IMR-90 (cell line): ENCODE measurements around the gene CREBBP. TPM values are rescaled to one million over a fixed set of nuclear protein-coding genes. Genes with fewer than 3 reads are reported as not detected.

Source experiments
- ATAC-seq: fragments of 200-7000 bp; cut with Tn5 transposase; 2 replicates; pipeline ENCODE4 v1.9.1; 2020; ENCODE audit warnings: low read depth, mild to moderate bottlenecking, moderate library complexity
- BruUV-seq: library from RNA; stranded (reverse); fragments of 400-500 nt; replicated peaks from 2 replicates; lab custom pipeline; 2021; lab: Mats Ljungman, UMichigan
- CTCF ChIA-PET: fragments of 300-600 bp; formaldehyde crosslinking; extraction: SDS; loops from one replicate; lab custom pipeline; 2021; ENCODE audit warnings: antibody characterized with exemption; lab: Yijun Ruan, JAX
- POLR2A ChIA-PET: fragments of 300-600 bp; sonication (Branson Sonifier 250); formaldehyde crosslinking; loops from one replicate; lab custom pipeline; 2022; ENCODE audit warnings: antibody characterized with exemption; ENCODE audit not compliant: unreplicated experiment; lab: Charles Lee
- DNase-seq: peaks from one replicate; pipeline ENCODE4 v3.0.0; 2013
- H2AFZ ChIP-seq: replicated peaks from 2 replicates; pipeline ENCODE3; 2013; ENCODE audit warnings: low read length, mild to moderate bottlenecking; ENCODE audit not compliant: poor library complexity
- H2AK5ac ChIP-seq: 2 replicates; pipeline ENCODE4 v1.6.1; 2013; ENCODE audit warnings: low read depth, low read length, inconsistent platforms
- H2AK9ac ChIP-seq: replicated peaks from 2 replicates; pipeline ENCODE3; 2013; ENCODE audit warnings: mild to moderate bottlenecking, low read depth, low read length, moderate library complexity; ENCODE audit not compliant: poor library complexity
- H2BK120ac ChIP-seq: 2 replicates; pipeline ENCODE4 v1.6.1; 2013; ENCODE audit warnings: low read depth, low read length, inconsistent platforms
- H2BK15ac ChIP-seq: 3 replicates; pipeline ENCODE4 v1.6.1; 2013; ENCODE audit warnings: low read depth, low read length, inconsistent platforms
- H2BK20ac ChIP-seq: 2 replicates; pipeline ENCODE4 v1.6.1; 2013; ENCODE audit warnings: low read depth, mild to moderate bottlenecking, inconsistent platforms, low read length, moderate library complexity
- H2BK5ac ChIP-seq: 2 replicates; pipeline ENCODE4 v1.6.1; 2013; ENCODE audit warnings: mild to moderate bottlenecking, low read depth, low read length, inconsistent platforms; ENCODE audit not compliant: poor library complexity, severe bottlenecking
- H3K14ac ChIP-seq: replicated peaks from 2 replicates; pipeline ENCODE4 v1.6.1; 2013; ENCODE audit warnings: low read depth, low read length, inconsistent platforms
- H3K18ac ChIP-seq: 2 replicates; pipeline ENCODE4 v1.6.1; 2013; ENCODE audit warnings: low read depth, low read length, control low read depth
- H3K23ac ChIP-seq: 2 replicates; pipeline ENCODE4 v1.6.1; 2013; ENCODE audit warnings: low read depth, low read length, inconsistent platforms
- H3K27ac ChIP-seq: 2 replicates; pipeline ENCODE4 v1.5.1; 2013; ENCODE audit warnings: mild to moderate bottlenecking, control low read depth, low read length; ENCODE audit not compliant: insufficient read depth
- H3K27me3 ChIP-seq: 2 replicates; pipeline ENCODE4 v1.6.1; 2013; ENCODE audit warnings: low read length; ENCODE audit not compliant: control insufficient read depth, insufficient read depth
- H3K36me3 ChIP-seq: 2 replicates; pipeline ENCODE4 v1.6.1; 2013; ENCODE audit warnings: low read length, mixed read lengths; ENCODE audit not compliant: control insufficient read depth, insufficient read depth
- H3K4ac ChIP-seq: 2 replicates; pipeline ENCODE4 v1.6.1; 2013; ENCODE audit warnings: low read depth, low read length, inconsistent platforms
- H3K4me1 ChIP-seq: 2 replicates; pipeline ENCODE4 v1.6.1; 2013; ENCODE audit warnings: low read length, mixed read lengths; ENCODE audit not compliant: control insufficient read depth, insufficient read depth
- H3K4me2 ChIP-seq: 2 replicates; pipeline ENCODE4 v1.6.1; 2013; ENCODE audit warnings: low read depth, mild to moderate bottlenecking, control low read depth, low read length, moderate library complexity
- H3K4me3 ChIP-seq: 2 replicates; pipeline ENCODE4 v1.5.1; 2013; ENCODE audit warnings: low read depth, mild to moderate bottlenecking, control low read depth, low read length, moderate library complexity; ENCODE audit not compliant: insufficient read depth
- H3K56ac ChIP-seq: 2 replicates; pipeline ENCODE4 v1.6.1; 2013; ENCODE audit warnings: low read length, inconsistent platforms; ENCODE audit not compliant: insufficient read depth; ENCODE audit errors: extremely low read depth
- H3K79me1 ChIP-seq, 2 experiments: 2 replicates each; pipeline ENCODE4 v1.6.1; 2013; ENCODE audit warnings: low read length in 2 of 2, inconsistent platforms in 1 of 2, low read depth in 1 of 2
- H3K9ac ChIP-seq: 2 replicates; pipeline ENCODE4 v1.6.1; 2013; ENCODE audit warnings: low read depth, low read length, control low read depth
- H3K9me1 ChIP-seq: 2 replicates; pipeline ENCODE4 v1.6.1; 2013; ENCODE audit warnings: low read length, inconsistent platforms; ENCODE audit not compliant: insufficient read depth
- H3K9me3 ChIP-seq: 2 replicates; pipeline ENCODE4 v1.6.1; 2013; ENCODE audit warnings: low read length; ENCODE audit not compliant: control insufficient read depth, insufficient read depth
- H4K20me1 ChIP-seq: 2 replicates; pipeline ENCODE4 v1.6.1; 2013; ENCODE audit warnings: low read length, inconsistent platforms; ENCODE audit not compliant: insufficient read depth
- H4K5ac ChIP-seq: 2 replicates; pipeline ENCODE4 v1.6.1; 2013; ENCODE audit warnings: mild to moderate bottlenecking, low read depth, low read length, control low read depth
- H4K8ac ChIP-seq, 2 experiments: 2 replicates each; pipeline ENCODE4 v1.6.1; 2013; ENCODE audit warnings: low read depth in 2 of 2, low read length in 2 of 2, control low read depth in 1 of 2, inconsistent platforms in 1 of 2
- H4K91ac ChIP-seq: 2 replicates; pipeline ENCODE4 v1.6.1; 2013; ENCODE audit warnings: low read depth, low read length, inconsistent platforms; ENCODE audit not compliant: insufficient read depth
- BHLHE40 ChIP-seq: fragments of 150-350 bp; IDR thresholded peaks from 2 replicates; pipeline ENCODE4 v1.6.1; 2016; ENCODE audit warnings: mild to moderate bottlenecking, low read depth, low read length
- CEBPB ChIP-seq: IDR thresholded peaks from 2 replicates; pipeline ENCODE4 v1.6.1; 2012; ENCODE audit warnings: low read depth, low read length, improper control_type of control experiment
- CHD1 ChIP-seq: IDR thresholded peaks from 2 replicates; pipeline ENCODE4 v1.6.1; 2012; ENCODE audit warnings: low read depth, low read length, improper control_type of control experiment
- CTCF ChIP-seq: conservative IDR thresholded peaks from 2 replicates; pipeline ENCODE4 v1.5.1; 2012; ENCODE audit warnings: mild to moderate bottlenecking, low read depth, low read length, improper control_type of control experiment
- ELK1 ChIP-seq: fragments of 150-350 bp; IDR thresholded peaks from 2 replicates; pipeline ENCODE4 v1.6.1; 2016; ENCODE audit warnings: low read depth, mild to moderate bottlenecking, low read length, moderate library complexity, borderline replicate concordance
- FOS ChIP-seq: fragments of 150-350 bp; IDR thresholded peaks from 2 replicates; pipeline ENCODE4 v1.6.1; 2016; ENCODE audit warnings: low read depth, low read length
- MAFK ChIP-seq: IDR thresholded peaks from 2 replicates; pipeline ENCODE4 v1.6.1; 2012; ENCODE audit warnings: low read depth, low read length, improper control_type of control experiment
- MAZ ChIP-seq: IDR thresholded peaks from 2 replicates; pipeline ENCODE4 v1.6.1; 2012; ENCODE audit warnings: low read depth, mild to moderate bottlenecking, low read length, improper control_type of control experiment, moderate library complexity, borderline replicate concordance
- MXI1 ChIP-seq: IDR thresholded peaks from 2 replicates; pipeline ENCODE4 v1.6.1; 2012; ENCODE audit warnings: low read depth, mild to moderate bottlenecking, low read length, moderate library complexity, borderline replicate concordance
- NFE2L2 ChIP-seq: fragments of 150-350 bp; IDR thresholded peaks from 2 replicates; pipeline ENCODE4 v1.6.1; 2016; ENCODE audit warnings: low read depth, mild to moderate bottlenecking, low read length
- POLR2A ChIP-seq: IDR thresholded peaks from 2 replicates; pipeline ENCODE4 v1.6.1; 2012; ENCODE audit warnings: mild to moderate bottlenecking, low read depth, low read length
- RAD21 ChIP-seq: IDR thresholded peaks from 2 replicates; pipeline ENCODE4 v1.6.1; 2012; ENCODE audit warnings: low read length, improper control_type of control experiment
- RCOR1 ChIP-seq: IDR thresholded peaks from 2 replicates; pipeline ENCODE4 v1.6.1; 2012; ENCODE audit warnings: mild to moderate bottlenecking, low read length, improper control_type of control experiment; ENCODE audit not compliant: insufficient replicate concordance
- RFX5 ChIP-seq: IDR thresholded peaks from 2 replicates; pipeline ENCODE4 v1.8.0; 2012; ENCODE audit warnings: low read depth, mild to moderate bottlenecking, low read length, moderate library complexity
- SMC3 ChIP-seq: fragments of 150-350 bp; IDR thresholded peaks from 2 replicates; pipeline ENCODE4 v1.6.1; 2016; ENCODE audit warnings: low read depth, mild to moderate bottlenecking, antibody characterized with exemption, low read length, moderate library complexity
- USF2 ChIP-seq: fragments of 150-350 bp; IDR thresholded peaks from 2 replicates; pipeline ENCODE4 v1.6.1; 2017; ENCODE audit warnings: mild to moderate bottlenecking, antibody characterized with exemption, low read length, low read depth
- WGBS, 2 experiments: methylation state at CpG; one replicate each; pipeline versions ENCODE4 v1.1.5 to v1.1.7; 2013; ENCODE audit warnings: missing lambda C conversion rate in 2 of 2; ENCODE audit not compliant: insufficient read length in 1 of 2; ENCODE audit errors: extremely low coverage in 2 of 2; 5-methylcytosine and 5-hydroxymethylcytosine counted together
- dilution Hi-C: fragments of 300-500 bp; cut with HindIII; formaldehyde crosslinking; loops from one replicate; pipeline ENCODE4 v1.14.3; 2018; ENCODE audit warnings: low sequenced_read_pairs; ENCODE audit not compliant: unreplicated experiment
- in situ Hi-C: fragments of 300-500 bp; cut with MboI; formaldehyde crosslinking; loops from 3 replicates; pipeline ENCODE4 v1.14.3; 2019; ENCODE audit warnings: low sequenced_read_pairs, inconsistent platforms, mixed read lengths
- intact Hi-C: fragments of 100-400 bp; cut with micrococcal nuclease; formaldehyde crosslinking; loops from 2 replicates; pipeline ENCODE4 v1.10.0; 2022
- polyA plus RNA-seq, 3 experiments: library from polyadenylated mRNA; depleted of rRNA; stranded (reverse); fragments of >200 nt; gene quantifications; 2 replicates each; pipeline ENCODE4 v1.2.3, GENCODE V29; 2012; ENCODE audit warnings: low replicate concordance in 1 of 3
- total RNA-seq: library from RNA; depleted of rRNA; stranded (reverse); fragments of >200 nt; gene quantifications from 2 replicates; pipeline ENCODE4 v1.2.3, GENCODE V29; 2012

The CREBBP gene
- total and polyA plus RNA-seq, 2 of the 4 experiments (the other 2 are of a cell fraction) = 7.3 to 12.5 TPM

- no TSS peak for BruUV-seq
- no peak overlapping the region for H2BK120ac ChIP-seq
- DNase-seq (no peak), ATAC-seq (no peak)
- no peak overlapping the region for H2AFZ ChIP-seq
- no peak overlapping the region for H4K5ac ChIP-seq
- no peak overlapping the region for H2BK5ac ChIP-seq
- no peak overlapping the region for H2BK15ac ChIP-seq
- H4K91ac ChIP-seq = no peak overlapping the region
- no peaks in the 10 kb centered on the region for H3K27me3 ChIP-seq
- peaks cover 52 to 92% of the 10 kb centered on the region in 2 experiments for H3K79me1 ChIP-seq
- CTCF ChIA-PET = interaction anchor here (0.6 kb wide), 1 partner anchor 374 kb away, joined by 7 read pairs; no protein-coding TSS in a partner anchor
- intact Hi-C loops (no loop called here), in situ Hi-C loops (no loop called here), dilution Hi-C loops (no loop called here)
- peaks cover 29% of the 10 kb centered on the region for H3K4me1 ChIP-seq
- H3K4me3 ChIP-seq = no peak overlapping the region
- H3K18ac ChIP-seq = no peak overlapping the region
- no peak overlapping the region for H3K9ac ChIP-seq
- no peak overlapping the region for H3K56ac ChIP-seq
- H3K4ac ChIP-seq = no peak overlapping the region
- H4K8ac ChIP-seq = no peak overlapping the region
- no peak overlapping the region for H3K4me2 ChIP-seq
- H3K9me3 ChIP-seq = no peaks in the 10 kb centered on the region
- no peak overlapping the region for H3K27ac ChIP-seq
- no peak overlapping the region for H2AK9ac ChIP-seq
- peaks cover 96% of the 10 kb centered on the region for H4K20me1 ChIP-seq
- no peaks in the 10 kb centered on the region for H3K36me3 ChIP-seq
- no peak for TF ChIP-seq RAD21
- no peak for TF ChIP-seq BHLHE40
- TF ChIP-seq ELK1 = no peak
- TF ChIP-seq RCOR1 = no peak
- TF ChIP-seq MAFK = no peak
- no peak for TF ChIP-seq MAZ
- no peak for TF ChIP-seq USF2
- TF ChIP-seq FOS = no peak
- no peak for TF ChIP-seq SMC3
- no peak for TF ChIP-seq CTCF
- no peak for TF ChIP-seq RFX5
- TF ChIP-seq CHD1 = no peak
- TF ChIP-seq CEBPB = no peak
- no peak for TF ChIP-seq MXI1
- no peak for TF ChIP-seq POLR2A
- TF ChIP-seq NFE2L2 = no peak
- no peak overlapping the region for H3K23ac ChIP-seq
- no peak overlapping the region for H2AK5ac ChIP-seq
- no peak overlapping the region for H3K14ac ChIP-seq
- H3K9me1 ChIP-seq = peaks cover 56% of the 10 kb centered on the region
- no peak overlapping the region for H2BK20ac ChIP-seq
- WGBS, 2 experiments = no CpG with 5 or more reads among the region's 6 CpGs
- POLR2A ChIA-PET = no interaction called here
Observed at GRCh38 chr16:3819175-3819527, 61.4 kb downstream of the CREBBP start.
